Measurements from ENCODE around the gene SZT2. TPM values are rescaled to one million over a fixed set of nuclear protein-coding genes. Genes with fewer than 3 reads are reported as not detected.

SZT2 gene
- total RNA-seq, 1 donor from 2014 or later = 10.6 TPM

- no peak for DNase-seq (ENCODE audit: low read depth)
- no peak overlapping the region for H3K4me3 ChIP-seq (ENCODE audit: low read depth, low read length)
- no peak for TF ChIP-seq CTCF (conservative IDR thresholded peaks at IDR 0.05; ENCODE audit: low read depth, low read length)
These were observed 59.4 kb downstream of the SZT2 start for GRCh38 chr1:43448955-43449707.

GRCh38 chr1:43449708-43450069 is 60.0 kb downstream of the SZT2 start:
- H3K4me3 ChIP-seq (ENCODE audit: low read depth, low read length) = no peak overlapping the region
- DNase-seq (ENCODE audit: low read depth) = no peak
- TF ChIP-seq CTCF (conservative IDR thresholded peaks at IDR 0.05; ENCODE audit: low read depth, low read length) = no peak

- DNase-seq (ENCODE audit: low read depth) = no peak
- no peak overlapping the region for H3K4me3 ChIP-seq (ENCODE audit: low read depth, low read length)
- TF ChIP-seq CTCF (conservative IDR thresholded peaks at IDR 0.05; ENCODE audit: low read depth, low read length) = no peak
These were observed 60.7 kb downstream of the SZT2 start for GRCh38 chr1:43450251-43450941.

GRCh38 chr1:43451157-43451591 is 61.5 kb downstream of the SZT2 start:
- no peak for TF ChIP-seq CTCF (conservative IDR thresholded peaks at IDR 0.05; ENCODE audit: low read depth, low read length)
- no peak for DNase-seq (ENCODE audit: low read depth)
- no peak overlapping the region for H3K4me3 ChIP-seq (ENCODE audit: low read depth, low read length)

GRCh38 chr1:43451701-43452532 is 62.2 kb downstream of the SZT2 start:
- no peak for DNase-seq (ENCODE audit: low read depth)
- TF ChIP-seq CTCF (conservative IDR thresholded peaks at IDR 0.05; ENCODE audit: low read depth, low read length) = no peak
- H3K4me3 ChIP-seq (ENCODE audit: low read depth, low read length) = no peak overlapping the region

GRCh38 chr1:43452789-43453441 is 63.2 kb downstream of the SZT2 start:
- DNase-seq (ENCODE audit: low read depth) = no peak
- peak overlapping the region; percentile 50 for H3K4me3 ChIP-seq (ENCODE audit: low read depth, low read length)
- TF ChIP-seq CTCF (conservative IDR thresholded peaks at IDR 0.05; ENCODE audit: low read depth, low read length) = no peak

Data from epithelial cell of proximal tubule (primary cell).